Epithelial cell of esophagus (primary cell): Measurements from ENCODE around the gene PDK3.

Experiments used
- DNase-seq: peaks from one replicate; pipeline ENCODE4 v3.0.0; 2010; ENCODE audit warnings: low read depth
- H3K4me3 ChIP-seq: 2 replicates; pipeline ENCODE4 v1.5.1; 2011; ENCODE audit warnings: mild to moderate bottlenecking, low read length, control low read depth
- CTCF ChIP-seq: IDR thresholded peaks from 2 replicates; pipeline ENCODE4 v1.5.1; 2011; ENCODE audit warnings: low read depth, mild to moderate bottlenecking, low read length, control low read depth, inconsistent platforms; ENCODE audit not compliant: insufficient read depth; ENCODE audit errors: missing control alignments

Gene PDK3

GRCh38 chrX:24498181-24498580 lies 33.1 kb downstream of the PDK3 start:
- no peak overlapping the region for H3K4me3 ChIP-seq
- DNase-seq, result peak; percentile 21
- TF ChIP-seq CTCF, result peak; percentile 37

GRCh38 chrX:24498975-24499374 lies 33.9 kb downstream of the PDK3 start:
- peak; percentile 36 for TF ChIP-seq CTCF
- H3K4me3 ChIP-seq, result no peak overlapping the region
- peak; percentile 45 for DNase-seq

GRCh38 chrX:24506082-24506481 lies 41.0 kb downstream of the PDK3 start:
- TF ChIP-seq CTCF, result no peak

GRCh38 chrX:24508375-24508774 lies 43.3 kb downstream of the PDK3 start:
- no peak for DNase-seq
- no peak overlapping the region for H3K4me3 ChIP-seq
- TF ChIP-seq CTCF, result no peak

More at GRCh38 chrX:24506082-24506481, 41.0 kb downstream of the PDK3 start:
- no peak overlapping the region for H3K4me3 ChIP-seq
- DNase-seq, result peak; percentile 82

- DNase-seq, result no peak
- no peak overlapping the region for H3K4me3 ChIP-seq
- no peak for TF ChIP-seq CTCF
These were observed 48.3 kb downstream of the PDK3 start for GRCh38 chrX:24513416-24513815.

GRCh38 chrX:24515447-24515846 lies 50.4 kb downstream of the PDK3 start:
- DNase-seq, result peak; percentile 4
- no peak overlapping the region for H3K4me3 ChIP-seq
- TF ChIP-seq CTCF, result peak; percentile 18

GRCh38 chrX:24520472-24520871 lies 55.4 kb downstream of the PDK3 start:
- no peak for TF ChIP-seq CTCF
- H3K4me3 ChIP-seq, result no peak overlapping the region
- DNase-seq, result no peak
